K562 (cell line): ENCODE measurements around the gene C6orf89. TPM values are rescaled to one million over a fixed set of nuclear protein-coding genes. Genes with fewer than 3 reads are reported as not detected.
A peak's percentile ranks its signal among the peaks of the same experiment; 100 is the strongest.

ENCODE experiments used
- ATF4 ChIP-seq: fragments of 450-650 bp; formaldehyde crosslinking; IDR thresholded peaks from 2 replicates; pipeline ENCODE4 v1.4.0; 2022; ENCODE audit warnings: mild to moderate bottlenecking, moderate library complexity
- BHLHE40 ChIP-seq: IDR thresholded peaks from 2 replicates; pipeline ENCODE4 v1.6.1; 2011; ENCODE audit warnings: low read length, improper control_type of control experiment
- CBX3 ChIP-seq, 2 experiments: IDR thresholded peaks; 1 replicate in 1 of 2; 2 replicates in 1 of 2; pipeline ENCODE4 v1.6.1; 2012; ENCODE audit warnings: inconsistent platforms in 2 of 2, low read length in 2 of 2, borderline replicate concordance in 1 of 2, control low read depth in 1 of 2
- CBX8 ChIP-seq: fragments of 200-600 bp; sonication (generic); IDR thresholded peaks from 2 replicates; pipeline ENCODE4 v1.6.1; 2012; ENCODE audit warnings: borderline replicate concordance, mixed run types, low read depth, mild to moderate bottlenecking, moderate library complexity, mixed read lengths, low read length, control low read depth, inconsistent platforms; ENCODE audit not compliant: poor library complexity, severe bottlenecking; ENCODE audit errors: extremely low read depth
- FUS ChIP-seq: fragments of 200-400 bp; formaldehyde crosslinking; optimal IDR thresholded peaks from 2 replicates; pipeline ENCODE3; 2017; ENCODE audit warnings: low read depth, low read length
- JUNB ChIP-seq: fragments of 450-650 bp; formaldehyde crosslinking; conservative IDR thresholded peaks from 2 replicates; pipeline ENCODE4 v1.4.0; 2020; ENCODE audit warnings: mild to moderate bottlenecking
- KDM2B ChIP-seq: fragments of 250-450 bp; sonication (Bioruptor Pico); IDR thresholded peaks from 2 replicates; pipeline ENCODE4 v1.8.0; 2021; ENCODE audit warnings: mild to moderate bottlenecking, moderate library complexity
- KLF16 ChIP-seq: IDR thresholded peaks from 2 replicates; pipeline ENCODE4 v1.6.1; 2016; ENCODE audit warnings: antibody characterized with exemption
- MTA2 ChIP-seq: fragments of 450-650 bp; IDR thresholded peaks from 2 replicates; pipeline ENCODE4 v1.6.1; 2016; ENCODE audit warnings: low read depth
- RFX7 ChIP-seq: fragments of 250-450 bp; sonication (Bioruptor Pico); IDR thresholded peaks from 2 replicates; pipeline ENCODE4 v1.5.1; 2021; ENCODE audit warnings: mild to moderate bottlenecking
- RREB1 ChIP-seq: fragments of 250-450 bp; sonication (Bioruptor Pico); IDR thresholded peaks from 2 replicates; pipeline ENCODE4 v1.4.0; 2020
- SRF ChIP-seq, 2 experiments: fragments of 250-450, 450-650 bp in 1 of 2; sonication (Bioruptor Pico) in 1 of 2; sonication (generic) in 1 of 2; formaldehyde crosslinking; IDR thresholded peaks; 2 replicates each; pipeline versions ENCODE4 v1.5.0 to v1.5.1; 2020 to 2022; ENCODE audit warnings: mild to moderate bottlenecking in 1 of 2, missing genetic modification reagents in 1 of 2
- TCF15 ChIP-seq: fragments of 250-450 bp; sonication (Bioruptor Pico); IDR thresholded peaks from 2 replicates; pipeline ENCODE4 v1.8.0; 2022; ENCODE audit warnings: moderate library complexity, mild to moderate bottlenecking, inconsistent platforms
- TCF7L2 ChIP-seq: fragments of 150-350 bp; IDR thresholded peaks from 2 replicates; pipeline ENCODE4 v1.6.1; 2016; ENCODE audit warnings: low read depth, mild to moderate bottlenecking, low read length, moderate library complexity
- ZBTB1 ChIP-seq: sonication (generic); formaldehyde crosslinking; IDR thresholded peaks from 2 replicates; pipeline ENCODE4 v1.8.1; 2023; ENCODE audit warnings: missing genetic modification reagents, low read depth, mild to moderate bottlenecking, borderline replicate concordance
- ZBTB26 ChIP-seq: fragments of 450-650 bp; formaldehyde crosslinking; IDR thresholded peaks from 2 replicates; pipeline ENCODE4 v1.4.0; 2022; ENCODE audit warnings: missing genetic modification characterization
- ZNF41 ChIP-seq: fragments of 250-450 bp; sonication (Bioruptor Pico); conservative IDR thresholded peaks from 2 replicates; pipeline ENCODE4 v1.4.0; 2020; ENCODE audit warnings: mild to moderate bottlenecking
- ZNF507 ChIP-seq: conservative IDR thresholded peaks from 2 replicates; pipeline ENCODE4 v1.6.1; 2017; ENCODE audit warnings: missing genetic modification characterization, missing compliant biosample characterization
- ZNF57 ChIP-seq: fragments of 450-650 bp; formaldehyde crosslinking; IDR thresholded peaks from 2 replicates; pipeline ENCODE4 v1.4.0; 2020; ENCODE audit warnings: mild to moderate bottlenecking, moderate library complexity
- ZNF589 ChIP-seq: fragments of 200-800 bp; sonication (Bioruptor generic); IDR thresholded peaks from 2 replicates; pipeline ENCODE4 v1.6.1; 2016; ENCODE audit warnings: low read depth, missing genetic modification characterization, missing compliant biosample characterization
- ZNF766 ChIP-seq: fragments of 200-800 bp; sonication (Bioruptor generic); conservative IDR thresholded peaks from 2 replicates; pipeline ENCODE4 v1.6.1; 2016; ENCODE audit warnings: missing genetic modification characterization, missing compliant biosample characterization
- polyA plus RNA-seq, 8 experiments: library from polyadenylated mRNA; depleted of rRNA in 4 of 8; stranded (reverse) in 5 of 8; unstranded in 3 of 8; fragments of >200 nt; fragmentation: Nextera tagmentation in 2 of 8; fragmentation: Illumina TruSeq in 1 of 8; extraction: Ambion mirVana in 2 of 8; extraction: Trizol in 1 of 8; gene quantifications; 2 replicates each; pipeline versions ENCODE4 v1.2.1 to v1.2.3, GENCODE V29; 2011 to 2014; ENCODE audit warnings: inconsistent platforms in 1 of 8, missing spikeins in 1 of 8
- total RNA-seq, 7 experiments: library from RNA; depleted of rRNA in 6 of 7; stranded (reverse); fragments of >200 nt in 6 of 7; fragmentation: Illumina TruSeq in 2 of 7; extraction: Trizol in 2 of 7; gene quantifications; 2 replicates each; pipeline versions ENCODE4 v1.2.1 to v1.2.3, GENCODE V29; 2011 to 2021; ENCODE audit warnings: low replicate concordance in 1 of 7

C6orf89 gene
- total and polyA plus RNA-seq, 9 of the 15 experiments (the other 6 are each of a cell fraction or from before 2014, with no cell fraction given), result 35.2 to 111 (median 58.5) TPM

- TF ChIP-seq ZNF589 (CRISPR knock-in tag) (peak; percentile 85; the same call in 1 of the 2 replicates), CBX3 (IDR thresholded peaks at IDR 0.05; ENCODE audit: borderline replicate concordance in 1 of 2, low read length in 2 of 2) (no peak), RREB1 (CRISPR knock-in tag) (no peak), RFX7 (CRISPR knock-in tag) (no peak), CBX8 (no peak), ZBTB1 (CRISPR knock-in tag) (no peak), TCF7L2 (no peak), TCF15 (peak; percentile 42; the same call in 1 of the 2 replicates), JUNB (CRISPR knock-in tag) (no peak), ZNF507 (peak; percentile 48; the same call in 1 of the 2 replicates), MTA2 (no peak), BHLHE40 (no peak), KLF16 (no peak), ZNF41 (CRISPR knock-in tag) (peak; percentile 90), ZNF57 (no peak), ATF4 (CRISPR knock-in tag) (peak; percentile 81), SRF (CRISPR knock-in tag; IDR thresholded peaks at IDR 0.05) (peak in 1 of 2 experiments; percentile 55; a peak in 1 of 4 replicates), ZNF766 (peak; percentile 78; the same call in 1 of the 2 replicates), ZBTB26 (CRISPR knock-in tag) (0 out of 2 replicates have a peak, but pooled peaks have one; percentile 6), FUS (no peak), KDM2B (CRISPR knock-in tag) (no peak)
Measured at GRCh38 chr6:36884610-36885009, 1.1 kb upstream of the C6orf89 start (continued).
